Ascending aorta (tissue), 2 donors: ENCODE measurements around the gene ISYNA1. TPM values are rescaled to one million over a fixed set of nuclear protein-coding genes. Genes with fewer than 3 reads are reported as not detected.

Experiments used
- DNase-seq, 2 donors: peaks; one replicate each; pipeline ENCODE4 v3.0.0-alpha.2; 2019; ENCODE audit warnings: low spot score in 2 of 2
- H3K27ac ChIP-seq, 2 donors: fragments of 200-600 bp; sonication (generic); one replicate each; pipeline ENCODE4 v1.5.1; 2016 to 2017; ENCODE audit warnings: mild to moderate bottlenecking in 1 of 2
- H3K27me3 ChIP-seq: fragments of 200-600 bp; sonication (generic); one replicate; pipeline ENCODE4 v1.5.1; 2017
- H3K36me3 ChIP-seq, 2 donors: fragments of 200-600 bp; sonication (generic); one replicate each; pipeline ENCODE4 v1.5.1; 2016
- H3K4me1 ChIP-seq, 2 donors: fragments of 200-600 bp; sonication (generic); one replicate each; pipeline ENCODE4 v1.5.1; 2016 to 2017; ENCODE audit warnings: mild to moderate bottlenecking in 1 of 2
- H3K4me3 ChIP-seq, 2 donors: fragments of 200-600 bp; sonication (generic); one replicate each; pipeline ENCODE4 v1.5.1; 2016 to 2017; ENCODE audit warnings: mild to moderate bottlenecking in 1 of 2
- H3K9me3 ChIP-seq, 2 donors: fragments of 200-600 bp; sonication (generic); one replicate each; pipeline ENCODE4 v1.5.1; 2016
- CTCF ChIP-seq, 3 experiments: fragments of 200-600 bp in 2 of 3; fragments of 450-650 bp in 1 of 3; sonication (generic) in 2 of 3; IDR thresholded peaks; one replicate each; pipeline ENCODE4 v1.5.1; 2016 to 2019; ENCODE audit warnings: antibody characterized with exemption in 3 of 3, mild to moderate bottlenecking in 1 of 3, moderate library complexity in 1 of 3
- intact Hi-C: fragments of 100-400 bp; cut with DNase I; formaldehyde crosslinking; loops from one replicate; pipeline ENCODE4 v1.15.1; 2023
- total RNA-seq: library from RNA; depleted of rRNA; stranded (reverse); fragments of >200 nt; gene quantifications from one replicate; pipeline ENCODE4 v1.1.0, GENCODE V29; 2016

The ISYNA1 gene
- total RNA-seq, 1 donor from 2014 or later, result 93.1 TPM

- Histone ChIP-seq H3K4me1 (peaks cover 3 to 7% of the 10 kb centered on the region in 2 donors), H3K27ac (peak overlapping the region in 1 of 2 donors; percentile 22), H3K9me3 (no peaks in the 10 kb centered on the region), H3K27me3 (no peaks in the 10 kb centered on the region), H3K36me3 (peaks cover 52 to 76% of the 10 kb centered on the region in 2 donors), H3K4me3 (no peak overlapping the region)
- TF ChIP-seq CTCF (IDR thresholded peaks at IDR 0.05), result peak; percentile 95 to 99 (median 95)
- DNase-seq, result peak in 1 of 2 donors; percentile 93
- intact Hi-C loops, result loop anchor here (2.0 to 10.0 kb wide), 3 partner anchors 121 to 214 kb away; partner anchors contain the start of genes REX1BD and UBA52
Measured at GRCh38 chr19:18450931-18451836, 13.3 kb upstream of the ISYNA1 start.

GRCh38 chr19:18450021-18450930 is 12.3 kb upstream of the ISYNA1 start:
- intact Hi-C loops, result loop anchor here (2.0 to 10.0 kb wide), 3 partner anchors 122 to 215 kb away; partner anchors contain the start of genes REX1BD and UBA52
- no peak for DNase-seq
- Histone ChIP-seq H3K27me3 (no peaks in the 10 kb centered on the region), H3K36me3 (peaks cover 61 to 80% of the 10 kb centered on the region in 2 donors), H3K27ac (no peak overlapping the region), H3K9me3 (no peaks in the 10 kb centered on the region), H3K4me3 (no peak overlapping the region), H3K4me1 (peaks cover 3 to 7% of the 10 kb centered on the region in 2 donors)
- TF ChIP-seq CTCF (IDR thresholded peaks at IDR 0.05), result no peak

- peaks cover 3 to 7% of the 10 kb centered on the region in 2 donors for H3K4me1 ChIP-seq
- H3K36me3 ChIP-seq, result peaks cover 67 to 87% of the 10 kb centered on the region in 2 donors
- H3K9me3 ChIP-seq, result no peaks in the 10 kb centered on the region
- H3K27ac ChIP-seq, result no peak overlapping the region
- DNase-seq, result no peak
- no peak overlapping the region for H3K4me3 ChIP-seq
- intact Hi-C loops, result no loop called here
- no peak for TF ChIP-seq CTCF (IDR thresholded peaks at IDR 0.05)
- H3K27me3 ChIP-seq, result no peaks in the 10 kb centered on the region
Measured at GRCh38 chr19:18449552-18449951, 11.6 kb upstream of the ISYNA1 start.

GRCh38 chr19:18446811-18447359 is 9.0 kb upstream of the ISYNA1 start:
- Histone ChIP-seq H3K27me3 (no peaks in the 10 kb centered on the region), H3K4me1 (peaks cover 3 to 7% of the 10 kb centered on the region in 2 donors), H3K27ac (no peak overlapping the region), H3K4me3 (no peak overlapping the region), H3K36me3 (peaks cover 73 to 88% of the 10 kb centered on the region in 2 donors), H3K9me3 (no peaks in the 10 kb centered on the region)
- DNase-seq, result no peak
- intact Hi-C loops, result no loop called here
- no peak for TF ChIP-seq CTCF (IDR thresholded peaks at IDR 0.05)

- intact Hi-C loops, result no loop called here
- no peak for TF ChIP-seq CTCF (IDR thresholded peaks at IDR 0.05)
- Histone ChIP-seq H3K27ac (no peak overlapping the region), H3K27me3 (no peaks in the 10 kb centered on the region), H3K4me1 (peaks cover 2 to 6% of the 10 kb centered on the region in 2 donors), H3K9me3 (no peaks in the 10 kb centered on the region), H3K36me3 (peaks cover 68 to 82% of the 10 kb centered on the region in 2 donors), H3K4me3 (no peak overlapping the region)
- DNase-seq, result no peak
Measured at GRCh38 chr19:18446145-18446810, 8.3 kb upstream of the ISYNA1 start.
